HG02588 (cell line): Measurements from ENCODE around the gene SSRP1.
A peak's percentile ranks its signal among the peaks of the same experiment; 100 is the strongest.
"Not testable (repeated sequence)": the region's sequence is repeated elsewhere in the genome, so short reads cannot be mapped to it uniquely, and the experiment has no call there.

Experiments used
- ATAC-seq: cut with Tn5 transposase; IDR thresholded peaks from one replicate; pipeline ENCODE4 v1.9.1; 2021; ENCODE audit warnings: mild to moderate bottlenecking, moderate library complexity; ENCODE audit not compliant: unreplicated experiment

The SSRP1 gene

GRCh38 chr11:57340039-57340615 lies 4.4 kb upstream of the SSRP1 start:
- ATAC-seq: no peak

DNA sequence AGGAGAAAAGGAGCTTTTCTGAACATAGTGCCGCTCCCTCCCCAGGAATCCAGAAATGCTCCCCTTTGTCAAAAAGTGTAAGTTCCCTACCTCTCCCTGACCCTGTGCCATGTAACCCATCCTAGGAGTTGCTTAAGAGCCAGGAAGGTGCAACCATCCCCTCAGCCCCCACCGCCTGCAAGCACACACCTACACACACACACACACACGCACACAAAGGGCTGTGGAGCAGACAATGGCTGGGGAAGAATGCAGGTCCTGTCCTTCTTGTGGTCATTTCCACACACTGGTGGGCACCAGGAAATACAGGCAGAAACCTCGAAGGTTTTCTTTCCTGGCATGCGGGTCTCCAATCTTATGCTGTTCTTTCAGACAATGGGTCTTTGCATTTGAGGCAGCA lies 3.6 kb upstream of the SSRP1 start:
- no peak for ATAC-seq

DNA sequence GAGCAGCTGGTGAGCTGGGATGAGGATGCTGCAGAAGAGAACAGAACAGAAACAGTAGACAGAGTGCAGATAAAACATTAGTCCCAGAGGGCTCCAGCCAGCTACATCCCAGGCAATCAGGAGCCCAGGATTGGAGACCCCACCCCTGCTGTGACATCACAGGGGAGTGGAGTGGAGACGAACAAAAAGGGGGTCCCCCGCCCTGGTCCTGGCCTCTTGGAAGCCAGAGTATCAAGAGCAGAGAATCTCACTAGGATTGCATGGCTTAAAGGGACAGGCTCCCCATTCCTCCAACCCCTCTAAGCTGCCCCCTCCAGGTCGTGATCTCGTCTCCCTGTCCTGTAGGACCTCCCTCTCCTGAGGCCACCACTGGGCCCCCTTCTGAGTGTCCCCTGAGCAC lies 2.5 kb upstream of the SSRP1 start, which contains the start of gene P2RX3:
Gene P2RX3, plus strand, starts transcription at position 211 of the 400 bp plus-strand sequence. CDS start 199 bp downstream, outside the sequence.
- ATAC-seq: no peak

- ATAC-seq: not testable (repeated sequence)
These were observed 1.2 kb upstream of the SSRP1 start for GRCh38 chr11:57336856-57337255.

DNA sequence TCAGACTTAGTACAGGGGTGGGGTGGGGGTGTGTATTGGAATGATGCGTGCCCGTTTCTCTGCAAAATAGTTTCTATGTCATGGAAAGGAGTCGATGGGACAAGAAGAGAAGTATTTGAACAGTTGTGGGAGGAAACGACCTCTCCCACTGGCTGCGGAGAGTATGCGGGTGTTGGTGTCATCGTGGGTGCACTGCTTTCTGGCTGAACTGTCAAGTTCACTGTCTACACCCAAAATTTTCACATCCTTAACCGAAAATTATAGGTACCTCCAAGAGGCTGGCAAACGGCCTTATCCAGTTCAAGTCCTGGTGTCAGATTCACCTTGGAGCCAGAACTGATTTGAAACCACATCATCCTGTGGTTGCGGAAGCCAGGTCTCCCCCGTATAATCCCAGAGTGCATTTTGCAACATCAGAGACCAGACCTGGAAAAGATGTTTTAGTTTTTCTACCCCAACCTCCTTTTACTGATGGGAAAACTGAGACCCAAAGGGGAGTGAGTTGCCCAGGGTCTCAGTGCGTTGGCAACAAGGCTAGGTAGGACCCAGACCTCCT lies 497 bp upstream of the SSRP1 start:
- no peak for ATAC-seq

DNA sequence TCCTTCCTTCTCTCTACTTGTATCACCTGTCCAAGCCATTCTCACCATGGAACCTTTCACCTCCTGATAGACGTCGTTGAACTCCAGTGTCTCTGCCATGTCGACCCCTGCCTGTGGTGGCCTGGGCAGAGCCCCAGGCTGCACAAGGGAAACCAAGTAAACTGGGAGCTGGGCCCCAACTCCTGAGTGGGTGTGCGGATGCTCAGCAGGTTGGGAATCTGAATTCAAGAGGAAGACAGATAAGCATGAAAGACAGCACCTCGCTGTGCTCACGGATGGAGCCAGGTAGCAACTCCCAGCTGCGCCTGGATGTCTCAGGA lies 709 bp downstream of the SSRP1 start:
- ATAC-seq: no peak

DNA sequence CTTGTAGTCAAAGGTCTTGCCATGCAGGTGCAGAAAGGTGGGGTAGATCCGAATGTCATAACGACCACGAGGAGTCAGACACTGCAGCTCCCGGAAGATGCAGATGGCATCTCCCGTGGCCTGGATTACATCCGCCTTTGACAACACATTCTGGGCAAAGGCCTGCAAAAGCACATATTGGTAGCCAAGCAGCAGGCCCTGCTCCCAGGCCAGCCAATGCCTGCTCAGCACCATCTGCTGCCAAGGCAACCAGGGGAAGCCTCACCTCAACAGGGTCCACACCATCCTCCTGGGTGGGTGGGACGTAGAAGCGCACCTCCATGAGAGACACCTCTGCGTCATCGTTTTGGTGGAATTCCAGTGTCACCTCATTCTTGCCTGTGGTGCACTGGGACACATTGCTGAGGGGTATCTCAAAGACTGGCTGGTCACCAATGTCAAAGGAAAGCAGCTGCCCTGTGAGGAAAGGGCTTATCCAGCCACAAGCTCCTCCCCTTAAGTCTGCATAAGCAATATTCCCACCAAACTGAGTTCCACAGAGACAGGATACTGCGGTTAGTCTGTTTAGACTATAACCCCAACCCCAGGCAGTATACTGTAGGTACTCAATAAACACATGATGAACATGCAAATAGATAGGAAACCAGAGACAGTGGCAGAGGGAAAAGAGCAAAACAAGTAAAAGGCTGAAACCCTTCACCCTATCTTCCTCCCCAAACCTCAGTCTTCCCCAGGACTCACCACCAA lies 2.8 kb downstream of the SSRP1 start:
- ATAC-seq: no peak

DNA sequence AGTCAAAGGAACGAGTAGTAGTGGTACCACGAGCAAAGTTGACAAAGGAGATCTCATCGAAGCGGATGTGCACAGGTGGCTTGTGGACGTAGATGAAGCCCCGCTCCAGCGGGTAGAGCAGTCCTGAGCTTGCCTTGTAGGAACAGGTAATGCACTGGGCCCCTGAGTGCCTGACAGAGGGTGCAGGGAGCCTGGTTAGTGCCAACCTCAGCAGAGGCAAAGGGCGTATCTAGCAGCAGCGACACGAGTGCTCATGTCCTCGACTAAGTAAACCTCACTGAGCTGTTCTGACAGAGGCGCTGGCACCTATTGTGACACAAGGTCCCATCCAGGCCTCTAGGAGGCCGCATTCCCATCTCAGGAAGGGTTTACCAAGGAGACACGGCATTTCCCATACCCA lies 4.0 kb downstream of the SSRP1 start:
- ATAC-seq: no peak

DNA sequence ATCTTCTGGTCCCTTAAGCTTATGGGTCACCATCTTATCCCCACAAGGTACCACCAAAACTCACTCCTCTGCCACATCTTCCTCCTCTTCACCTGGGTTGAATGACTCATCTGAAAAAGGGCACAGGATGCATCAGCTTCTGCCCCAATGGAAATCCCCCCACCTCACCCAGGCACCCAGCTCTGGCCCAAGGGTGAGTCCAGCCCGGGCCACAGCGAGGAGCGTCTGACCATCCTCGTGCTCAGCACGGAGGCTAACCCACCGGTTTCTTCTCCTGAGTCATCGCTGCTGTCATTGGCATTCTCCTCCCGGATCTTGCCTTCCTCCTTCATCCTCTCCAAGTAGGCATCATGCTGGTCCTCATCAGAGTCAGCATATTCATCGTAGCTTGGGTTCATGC lies 5.7 kb downstream of the SSRP1 start:
- ATAC-seq: no peak

DNA sequence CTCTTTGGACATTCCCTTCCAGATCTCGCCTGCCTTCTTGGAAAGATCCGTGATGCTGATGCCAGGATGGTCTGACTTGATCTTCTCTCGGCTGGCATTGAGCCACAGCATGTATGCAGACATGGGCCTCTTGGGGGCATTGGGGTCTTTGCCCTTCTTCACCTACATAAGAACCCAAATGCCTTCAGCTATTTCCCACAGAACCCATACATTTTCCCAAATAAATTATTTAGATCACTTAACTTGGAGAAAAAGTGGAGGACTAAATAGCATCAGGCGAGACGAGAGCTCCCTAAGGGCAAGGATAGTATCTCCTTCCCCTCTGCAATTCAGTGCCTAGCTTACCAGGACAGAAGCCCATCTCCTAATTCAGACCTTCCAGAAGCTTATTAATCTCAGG lies 8.0 kb downstream of the SSRP1 start:
- no peak for ATAC-seq

- ATAC-seq: no peak
These were observed 10.0 kb downstream of the SSRP1 start for GRCh38 chr11:57325735-57326048.

DNA sequence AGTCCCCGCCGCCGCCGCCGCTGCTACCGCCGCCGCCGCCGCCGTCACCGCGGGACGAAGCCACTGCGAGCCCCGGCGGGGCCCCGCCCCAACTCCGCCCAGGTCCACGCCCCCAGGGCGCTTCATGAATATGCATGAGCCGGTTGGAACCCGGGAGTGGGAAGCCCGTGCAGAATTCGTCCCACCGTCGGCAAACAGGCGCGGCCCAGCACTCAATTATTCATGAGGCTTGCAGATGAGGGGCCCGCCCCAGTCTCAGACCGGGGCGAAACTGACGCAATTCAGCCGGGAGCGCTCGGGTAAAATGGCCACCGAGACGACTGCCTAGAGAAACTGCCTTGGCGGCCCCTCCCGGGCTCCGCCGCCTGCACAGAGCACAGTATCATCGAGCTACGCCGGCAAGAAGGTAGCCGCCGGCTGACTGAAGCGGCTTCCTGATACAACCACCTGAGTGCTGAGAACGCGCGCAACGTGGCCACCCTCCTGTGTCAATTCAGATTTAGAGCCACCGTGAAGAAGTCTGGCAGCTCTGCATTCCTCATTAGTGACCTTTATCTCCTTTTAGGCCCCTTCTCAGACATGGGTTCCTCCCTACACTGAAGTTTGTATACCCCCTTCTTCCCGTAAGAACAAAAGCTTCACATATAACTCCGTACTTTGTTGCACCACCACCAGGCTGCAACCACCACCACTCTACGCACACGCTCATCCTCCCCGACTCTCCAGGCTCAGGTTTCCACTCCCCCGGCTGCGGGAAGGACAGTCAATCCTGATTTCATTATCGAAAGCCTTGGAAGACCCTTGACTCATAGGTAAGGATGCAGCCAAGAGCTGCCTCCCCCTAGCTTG lies 10.6 kb downstream of the SSRP1 start, which contains the start of gene TNKS1BP1:
Gene TNKS1BP1, minus strand, starts transcription at position 67 of the 849 bp plus-strand sequence. CDS start 3,067 bp downstream, outside the sequence.
- peak; percentile 89 for ATAC-seq

GRCh38 chr11:57324154-57324885 lies 11.4 kb downstream of the SSRP1 start:
- no peak for ATAC-seq

DNA sequence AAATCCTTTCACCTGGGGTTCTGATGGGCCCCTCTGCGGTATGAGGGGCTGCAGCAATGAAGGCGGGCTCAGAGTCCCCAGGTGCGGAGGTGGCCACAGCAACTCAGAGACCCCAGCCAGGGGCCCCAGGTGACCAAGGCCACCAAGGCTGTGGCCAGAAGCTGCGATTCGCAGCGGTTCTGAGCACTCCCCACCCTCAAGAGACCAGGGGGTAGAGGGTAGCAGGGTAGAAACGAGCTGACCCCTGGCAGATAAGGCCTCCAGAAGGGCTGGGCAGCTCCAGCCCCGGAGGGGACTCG lies 11.9 kb downstream of the SSRP1 start:
- ATAC-seq: no peak

DNA sequence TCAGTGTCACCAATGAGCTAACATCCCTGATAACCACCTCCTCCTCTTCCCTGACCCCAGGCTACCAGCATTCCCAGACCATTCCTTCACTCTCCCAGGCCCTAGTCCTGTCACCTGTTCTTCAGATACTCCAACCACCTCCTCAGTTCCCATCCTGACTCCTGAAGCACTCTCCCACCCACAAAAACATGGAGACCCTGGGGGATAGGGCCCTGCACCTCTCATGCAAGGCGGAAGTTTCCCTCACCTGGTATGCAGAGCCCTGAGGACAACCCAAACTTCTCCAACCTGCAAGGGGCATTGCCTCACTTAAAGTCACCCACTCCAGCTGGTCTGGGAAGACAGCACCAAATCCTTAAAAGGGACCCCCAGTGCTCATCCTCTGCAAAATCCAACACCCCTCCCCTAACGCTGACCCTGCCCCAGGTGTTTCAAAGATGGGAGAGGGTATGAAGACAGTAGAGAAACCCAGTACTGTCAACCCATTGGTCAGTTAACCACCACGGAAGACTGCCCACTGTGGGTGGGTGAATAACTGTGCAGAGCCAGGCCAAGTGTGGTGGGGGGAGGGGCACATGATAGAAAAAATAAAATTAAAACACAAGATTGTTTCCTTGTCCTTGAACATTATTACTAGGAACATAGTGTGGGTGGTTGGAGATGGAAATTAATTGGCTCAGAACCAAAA lies 12.4 kb downstream of the SSRP1 start:
- ATAC-seq: no peak

- ATAC-seq: no peak
These were observed 13.2 kb downstream of the SSRP1 start for GRCh38 chr11:57322256-57323166.

DNA sequence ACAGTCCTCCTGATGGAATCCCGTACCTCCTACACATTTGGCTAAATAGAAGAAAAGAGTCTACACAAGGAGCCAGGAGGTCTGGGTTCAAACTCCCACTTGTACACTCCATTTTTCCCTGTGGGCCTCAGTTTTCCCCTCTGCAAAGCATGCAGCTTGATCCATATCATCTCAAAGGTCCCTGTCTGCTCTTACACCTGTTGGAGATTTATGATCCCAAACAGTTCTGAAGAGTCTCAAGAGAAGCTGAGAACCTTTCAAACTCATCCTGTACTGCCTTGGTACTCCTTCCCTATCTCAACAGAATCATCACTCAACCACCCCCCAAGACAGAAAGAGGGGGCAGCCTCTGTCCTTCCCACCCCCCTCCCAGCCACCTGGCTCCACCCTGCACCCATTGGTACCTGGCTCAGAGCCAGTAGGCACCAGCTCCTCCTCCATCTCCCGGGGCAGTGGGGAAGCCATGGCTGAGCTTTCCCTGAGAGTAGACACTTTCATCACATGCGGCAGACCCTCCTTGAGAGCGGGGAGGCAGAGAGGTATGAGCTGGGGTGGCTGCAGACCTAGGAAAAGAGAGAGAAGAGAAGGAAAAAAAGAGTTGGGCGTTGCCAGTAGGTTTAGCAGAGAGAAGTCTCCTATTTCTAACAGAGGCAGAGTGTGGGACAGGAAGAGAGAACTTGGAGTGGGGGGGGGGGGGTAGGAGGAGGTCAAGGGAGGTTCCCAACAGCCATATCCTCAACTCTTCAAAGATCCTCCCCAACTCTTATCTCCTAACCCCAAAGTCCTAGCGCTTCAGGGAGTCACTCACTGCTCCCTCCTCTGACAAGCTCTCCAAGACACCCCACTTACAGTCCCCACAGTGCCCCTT lies 14.1 kb downstream of the SSRP1 start:
- ATAC-seq: no peak

DNA sequence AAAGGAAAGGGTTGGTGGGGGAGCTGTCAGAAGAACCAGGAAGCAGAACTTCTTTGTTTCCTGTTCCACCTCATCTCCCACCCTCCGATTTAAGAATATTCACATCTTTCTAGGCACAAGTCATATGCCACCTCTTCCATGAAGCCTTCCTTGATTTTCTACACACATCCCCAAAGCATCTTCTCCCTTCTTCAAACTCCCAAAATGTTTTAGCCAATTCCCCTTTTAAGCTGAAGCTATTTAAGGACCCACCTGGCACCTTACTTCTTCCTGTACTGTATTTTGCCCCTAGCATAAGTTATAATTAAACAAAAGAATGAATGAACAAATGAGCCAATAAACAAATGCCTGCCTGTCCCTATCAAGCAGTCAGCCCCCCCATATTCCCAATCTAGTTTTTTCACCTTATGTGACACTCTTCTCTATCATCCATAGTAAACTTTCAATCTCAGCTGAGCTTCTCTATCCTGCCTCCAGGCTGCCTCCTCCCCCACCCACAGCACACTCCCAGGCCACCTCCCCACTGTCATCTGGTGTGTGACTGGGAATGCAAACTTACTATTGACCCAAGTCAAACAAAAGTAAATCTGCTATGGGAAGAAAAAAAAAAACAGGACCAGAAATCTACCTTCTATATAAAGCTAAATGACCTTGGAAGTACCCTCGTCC lies 14.8 kb downstream of the SSRP1 start:
- no peak for ATAC-seq
